HG03439 (cell line): ENCODE measurements around the gene CKS1B.
A peak's percentile ranks its signal among the peaks of the same experiment; 100 is the strongest.

Experiments
- ATAC-seq: cut with Tn5 transposase; IDR thresholded peaks from one replicate; pipeline ENCODE4 v1.9.1; 2021; ENCODE audit warnings: mild to moderate bottlenecking, moderate library complexity; ENCODE audit not compliant: unreplicated experiment

Gene CKS1B

GRCh38 chr1:155000411-155000725 lies 25.9 kb downstream of the CKS1B start:
- no peak for ATAC-seq

- peak; percentile 43 for ATAC-seq
Measured at GRCh38 chr1:155000726-155001424, 26.4 kb downstream of the CKS1B start.

GRCh38 chr1:155001425-155001674 lies 26.9 kb downstream of the CKS1B start:
- ATAC-seq = no peak

- peak; percentile 53 for ATAC-seq
Measured at GRCh38 chr1:155001675-155002463, 27.4 kb downstream of the CKS1B start.

- no peak for ATAC-seq
Measured at GRCh38 chr1:155002464-155003226, 28.2 kb downstream of the CKS1B start, which contains the start of gene ZBTB7B. ZBTB7B (plus strand) TSS chr1:155002802; CDS start chr1:155014661, 11,859 bp downstream.

- no peak for ATAC-seq
Measured at GRCh38 chr1:155003227-155003765, 28.8 kb downstream of the CKS1B start.

GRCh38 chr1:155003766-155004351 lies 29.4 kb downstream of the CKS1B start:
- ATAC-seq = no peak

GRCh38 chr1:155004352-155005075 lies 30.0 kb downstream of the CKS1B start:
- no peak for ATAC-seq

GRCh38 chr1:155005076-155006011 lies 30.9 kb downstream of the CKS1B start:
- ATAC-seq = no peak

- ATAC-seq = no peak
Measured at GRCh38 chr1:155006601-155007101, 32.2 kb downstream of the CKS1B start.

- no peak for ATAC-seq
Measured at GRCh38 chr1:155007251-155007828, 32.9 kb downstream of the CKS1B start.

GRCh38 chr1:155008015-155008941 lies 33.8 kb downstream of the CKS1B start:
- no peak for ATAC-seq

- no peak for ATAC-seq
Measured at GRCh38 chr1:155009221-155009711, 34.8 kb downstream of the CKS1B start.

- no peak for ATAC-seq
Measured at GRCh38 chr1:155009742-155010141, 35.3 kb downstream of the CKS1B start.

- no peak for ATAC-seq
Measured at GRCh38 chr1:155010211-155010918, 35.9 kb downstream of the CKS1B start.

- ATAC-seq = no peak
Measured at GRCh38 chr1:155011004-155011416, 36.5 kb downstream of the CKS1B start.

GRCh38 chr1:155011437-155012025 lies 37.0 kb downstream of the CKS1B start:
- no peak for ATAC-seq
